ENCODE measurements around the gene CCDC85A.

GRCh38 chr2:56292951-56293350, 109.2 kb downstream of the CCDC85A start:
- no peak for TF ChIP-seq CTCF (conservative IDR thresholded peaks at IDR 0.05)
- TF ChIP-seq ZFX (IDR thresholded peaks at IDR 0.05), result no peak

Measured in C4-2B (cell line).